GM18505 (cell line): ENCODE data around the gene MYO10.
"Not testable (repeated sequence)": the region's sequence is repeated elsewhere in the genome, so short reads cannot be mapped to it uniquely, and the experiment has no call there.

Source experiments
- ATAC-seq: cut with Tn5 transposase; IDR thresholded peaks from one replicate; pipeline ENCODE4 v1.9.1; 2021; ENCODE audit not compliant: unreplicated experiment
- POLR2A ChIP-seq: IDR thresholded peaks from 4 replicates; pipeline ENCODE4 v1.6.1; 2011; ENCODE audit warnings: borderline replicate concordance; ENCODE audit not compliant: insufficient read depth, insufficient read length; ENCODE audit errors: extremely low read depth

Gene MYO10

DNA sequence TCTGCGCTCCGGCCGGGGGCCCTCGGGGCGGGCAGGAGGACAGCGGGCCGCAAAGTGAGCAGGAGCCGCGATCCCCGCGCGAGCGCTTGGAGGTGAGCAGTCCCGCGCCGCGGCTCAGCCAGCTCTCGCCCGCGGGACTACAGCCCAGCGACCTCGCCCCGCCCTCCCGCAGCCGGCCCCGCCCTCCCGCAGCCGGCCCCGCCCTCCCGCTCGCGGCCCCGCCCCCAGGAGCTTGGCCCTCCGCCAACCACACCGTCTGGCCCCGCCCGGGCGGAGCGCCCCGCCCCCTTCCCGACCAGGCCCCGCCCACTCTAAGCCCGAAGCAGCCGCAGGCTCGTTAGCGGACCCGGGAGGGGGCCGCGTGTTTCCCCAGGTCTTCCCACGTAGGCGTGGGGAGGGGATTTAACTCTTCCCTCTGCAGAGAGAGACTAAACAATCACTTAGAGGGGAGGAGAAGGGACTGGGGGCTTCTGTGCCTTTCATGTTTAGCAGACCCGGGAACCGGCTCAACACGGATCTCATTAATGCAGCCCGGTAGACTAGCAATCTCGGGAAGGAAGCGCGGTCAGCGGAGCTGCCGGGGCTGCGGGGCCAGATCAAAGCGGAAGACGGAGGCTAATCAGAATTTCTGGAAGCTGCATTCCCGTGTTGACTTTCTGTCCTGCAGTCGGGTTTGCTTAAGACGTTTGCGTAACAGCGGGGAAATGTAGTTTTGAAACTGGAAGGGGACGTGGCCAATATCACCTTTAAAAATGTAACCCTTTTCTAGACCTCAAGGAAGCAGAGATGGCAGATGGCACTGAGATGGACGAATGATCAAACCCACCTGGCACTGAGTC lies at the start of gene MYO10:
Gene MYO10 (minus strand): TSS at position 139 of the 839 bp plus-strand sequence. CDS start 480 bp downstream, outside the sequence.
- ATAC-seq = peak; percentile 63
- no peak for TF ChIP-seq POLR2A

- not testable (repeated sequence) for ATAC-seq
Observed at GRCh38 chr5:16985304-16985703, 49.2 kb upstream of the MYO10 start.

DNA sequence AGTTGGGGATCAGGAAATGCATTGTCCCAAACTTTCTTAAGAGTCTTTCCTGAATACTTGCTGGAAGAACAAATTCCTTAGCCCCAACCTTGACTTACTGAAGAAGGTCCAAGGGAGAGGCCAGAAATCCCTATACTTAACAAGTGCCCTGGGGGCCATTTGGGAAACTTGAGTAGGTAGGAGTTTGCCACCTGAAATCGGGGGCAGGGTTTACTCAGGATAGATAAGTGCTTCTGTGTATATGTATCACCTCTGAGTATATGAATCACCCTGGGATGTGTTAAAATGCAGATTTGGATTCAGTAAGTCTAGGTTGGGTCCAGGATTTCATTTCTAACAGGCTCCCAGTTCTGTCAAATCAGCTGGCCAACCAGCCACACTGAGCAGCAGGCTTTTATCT lies 47.9 kb upstream of the MYO10 start:
- no peak for TF ChIP-seq POLR2A
- no peak for ATAC-seq

DNA sequence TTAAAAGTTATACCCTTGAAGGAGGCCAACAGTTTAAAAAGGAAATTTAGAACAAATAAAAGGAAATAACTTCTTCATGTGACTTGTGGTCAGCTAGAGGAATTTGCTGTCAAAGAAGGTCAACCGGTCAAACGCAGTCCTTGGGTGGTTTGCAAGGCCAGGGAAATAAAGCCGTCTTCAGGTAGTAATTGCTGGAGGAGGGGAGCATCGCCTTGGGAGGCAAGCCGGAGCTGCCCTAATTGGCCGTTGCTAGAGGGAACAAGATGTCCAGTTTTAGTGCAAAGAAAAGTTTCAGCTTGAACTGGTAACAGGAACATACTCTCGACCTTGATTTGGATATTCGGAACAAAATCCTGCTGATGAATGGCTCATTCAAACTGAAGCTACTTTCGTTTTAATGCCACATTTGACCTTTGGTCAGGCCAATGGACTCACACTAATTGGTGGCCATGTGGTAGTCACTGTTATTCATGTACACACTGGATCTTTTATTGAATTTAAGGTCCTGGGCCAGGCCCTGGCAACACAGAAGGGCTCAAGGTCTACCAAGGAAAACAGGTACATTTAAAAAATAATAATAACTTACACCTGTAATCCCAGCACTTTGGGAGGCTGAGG lies 47.0 kb upstream of the MYO10 start:
- no peak for ATAC-seq
- TF ChIP-seq POLR2A = no peak

DNA sequence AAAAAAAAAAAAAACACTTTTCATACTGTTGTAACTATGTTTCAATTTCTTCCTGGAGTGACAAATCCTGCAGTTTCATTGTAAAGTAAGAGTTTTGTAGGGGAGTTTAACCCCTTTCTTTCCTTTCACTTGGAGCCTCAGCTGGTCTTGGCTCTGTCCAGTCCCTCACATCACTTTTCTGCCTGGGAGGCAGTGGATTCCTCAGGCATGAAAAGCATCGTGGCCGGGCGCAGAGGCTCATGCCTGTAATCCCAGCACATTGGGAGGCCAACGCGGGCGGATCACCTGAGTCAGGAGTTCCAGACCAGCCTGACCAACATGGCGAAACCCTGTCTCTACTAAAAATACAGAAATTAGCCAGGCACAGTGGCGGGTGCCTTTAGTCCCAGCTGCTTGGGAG lies 45.6 kb upstream of the MYO10 start:
- TF ChIP-seq POLR2A = no peak
- ATAC-seq = no peak

DNA sequence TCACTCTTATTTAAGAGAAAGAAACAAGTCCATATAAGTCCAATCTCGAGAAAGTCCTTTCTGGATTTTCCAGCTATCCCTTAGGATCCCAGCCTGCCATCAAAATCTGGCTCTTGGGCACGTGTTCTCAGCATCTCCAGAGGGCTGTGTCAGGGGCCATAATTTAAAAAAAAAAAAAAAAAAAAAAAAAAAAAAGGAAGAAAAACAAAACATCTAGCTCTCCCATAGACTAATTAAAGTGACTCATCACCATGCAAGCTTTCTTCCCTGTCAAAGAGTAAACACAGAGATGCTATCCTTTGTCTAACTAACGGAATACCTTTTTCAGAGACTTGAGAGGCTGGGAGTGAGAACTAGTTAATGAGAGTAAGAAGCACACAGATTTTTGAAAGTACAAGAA lies 44.9 kb upstream of the MYO10 start:
- no peak for TF ChIP-seq POLR2A
- no peak for ATAC-seq

- ATAC-seq = no peak
- TF ChIP-seq POLR2A = no peak
Observed at GRCh38 chr5:16978296-16978695, 42.2 kb upstream of the MYO10 start.

DNA sequence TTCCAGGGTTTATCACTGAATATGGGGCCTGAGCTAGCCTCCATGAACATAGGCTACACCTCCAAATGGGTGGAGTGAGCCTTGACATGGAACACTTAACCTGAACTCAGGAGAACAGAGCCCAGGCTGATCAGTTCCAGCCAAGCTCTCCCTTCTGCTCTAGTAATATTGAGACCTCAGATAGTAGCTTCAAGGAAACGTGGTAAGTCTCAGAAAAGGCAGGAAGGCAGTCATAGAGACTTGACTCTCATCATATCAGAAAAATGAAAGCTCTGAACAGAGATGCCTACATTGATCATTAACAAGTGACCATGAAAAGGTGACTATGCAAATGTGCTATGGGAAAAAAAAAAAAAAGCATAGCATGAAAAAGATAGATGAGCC lies 40.5 kb upstream of the MYO10 start:
- TF ChIP-seq POLR2A = no peak
- ATAC-seq = peak; percentile 77

GRCh38 chr5:16975950-16976624 lies 40.0 kb upstream of the MYO10 start:
- ATAC-seq = peak; percentile 81
- no peak for TF ChIP-seq POLR2A

GRCh38 chr5:16974981-16975380 lies 38.9 kb upstream of the MYO10 start:
- no peak for TF ChIP-seq POLR2A
- ATAC-seq = no peak

GRCh38 chr5:16970826-16971225 lies 34.7 kb upstream of the MYO10 start:
- TF ChIP-seq POLR2A = no peak
- no peak for ATAC-seq

GRCh38 chr5:16970260-16970659 lies 34.2 kb upstream of the MYO10 start:
- ATAC-seq = no peak
- TF ChIP-seq POLR2A = no peak

- ATAC-seq = no peak
- no peak for TF ChIP-seq POLR2A
Observed at GRCh38 chr5:16965581-16965980, 29.5 kb upstream of the MYO10 start.

GRCh38 chr5:16963821-16964220 lies 27.7 kb upstream of the MYO10 start:
- TF ChIP-seq POLR2A = no peak
- no peak for ATAC-seq
